AG04449 (cell line): ENCODE data around the gene OR1D5.
"Not testable (repeated sequence)": the region's sequence is repeated elsewhere in the genome, so short reads cannot be mapped to it uniquely, and the experiment has no call there.

Experiments used
- CTCF ChIA-PET: fragments of 350-600 bp; formaldehyde crosslinking; extraction: SDS; loops from one replicate; lab custom pipeline; 2021; ENCODE audit warnings: antibody characterized with exemption; lab: Yijun Ruan, JAX
- POLR2A ChIA-PET: fragments of 400-600, 350-600 bp; formaldehyde crosslinking; extraction: SDS; loops from one replicate; lab custom pipeline; 2020; ENCODE audit warnings: antibody characterized with exemption, inconsistent platforms; lab: Yijun Ruan, JAX
- DNase-seq: peaks from one replicate; pipeline ENCODE4 v3.0.0-alpha.2; 2010; ENCODE audit warnings: low read depth, low spot score
- H3K4me3 ChIP-seq: 2 replicates; pipeline ENCODE4 v1.5.1; 2011; ENCODE audit warnings: low read depth, mild to moderate bottlenecking, control low read depth, low read length
- TF ChIP-seq, protein P1 (sequence below): IDR thresholded peaks from one replicate; pipeline ENCODE4 v1.5.1; 2011; ENCODE audit warnings: mild to moderate bottlenecking, moderate library complexity, low read length, control low read depth, inconsistent platforms; ENCODE audit not compliant: insufficient read depth; ENCODE audit errors: missing control alignments

OR1D5 gene

DNA sequence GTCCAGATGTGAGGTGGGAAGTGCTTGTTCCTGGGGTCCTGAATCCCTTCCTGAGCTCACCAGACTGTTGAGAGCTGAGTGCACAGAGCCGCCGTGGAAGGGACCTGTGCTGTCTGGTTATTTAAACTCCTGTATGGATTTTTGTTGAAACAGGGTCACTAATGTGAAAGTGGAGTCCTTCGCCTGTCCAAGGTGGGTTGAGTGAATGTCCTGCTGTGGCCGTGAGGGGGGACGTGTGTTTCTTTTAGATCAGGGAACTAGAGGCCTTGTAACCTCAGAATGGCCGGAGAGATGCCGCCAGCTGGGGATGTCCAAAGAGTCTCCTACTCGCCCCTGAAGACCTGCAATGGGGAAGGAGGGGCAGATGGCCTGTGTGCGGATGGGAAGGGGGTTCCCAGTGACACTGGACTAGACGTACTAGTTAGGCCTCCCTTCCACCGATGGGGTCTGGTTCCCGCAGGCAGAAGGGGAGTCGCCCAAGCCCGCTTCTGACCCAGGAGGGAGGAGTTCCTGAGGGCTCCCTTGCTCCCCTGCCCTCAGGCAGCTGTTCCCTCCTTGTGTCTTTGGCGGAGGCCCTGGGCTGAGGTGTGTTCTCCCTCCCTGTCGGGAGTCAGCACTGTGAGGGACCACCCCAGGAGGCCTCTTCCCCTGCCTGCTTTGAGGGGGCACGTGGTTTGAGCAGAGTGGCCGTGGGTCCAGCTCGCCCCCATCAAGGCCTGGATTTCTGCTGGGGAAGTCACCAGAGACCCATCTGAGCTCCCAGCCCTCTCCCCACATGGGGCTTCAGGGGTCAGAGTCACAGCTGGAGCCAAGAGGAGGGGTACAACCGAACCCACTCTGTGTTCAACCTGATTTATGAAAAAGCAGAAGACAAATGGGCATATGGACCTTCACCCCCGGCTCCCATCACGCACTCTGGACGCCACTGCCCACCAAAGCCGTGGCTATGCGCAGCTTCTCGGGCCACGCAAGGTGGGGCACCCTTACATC lies 30.9 kb downstream of the OR1D5 start:
- CTCF ChIA-PET, result no interaction called here
- TF ChIP-seq, protein P1, sequence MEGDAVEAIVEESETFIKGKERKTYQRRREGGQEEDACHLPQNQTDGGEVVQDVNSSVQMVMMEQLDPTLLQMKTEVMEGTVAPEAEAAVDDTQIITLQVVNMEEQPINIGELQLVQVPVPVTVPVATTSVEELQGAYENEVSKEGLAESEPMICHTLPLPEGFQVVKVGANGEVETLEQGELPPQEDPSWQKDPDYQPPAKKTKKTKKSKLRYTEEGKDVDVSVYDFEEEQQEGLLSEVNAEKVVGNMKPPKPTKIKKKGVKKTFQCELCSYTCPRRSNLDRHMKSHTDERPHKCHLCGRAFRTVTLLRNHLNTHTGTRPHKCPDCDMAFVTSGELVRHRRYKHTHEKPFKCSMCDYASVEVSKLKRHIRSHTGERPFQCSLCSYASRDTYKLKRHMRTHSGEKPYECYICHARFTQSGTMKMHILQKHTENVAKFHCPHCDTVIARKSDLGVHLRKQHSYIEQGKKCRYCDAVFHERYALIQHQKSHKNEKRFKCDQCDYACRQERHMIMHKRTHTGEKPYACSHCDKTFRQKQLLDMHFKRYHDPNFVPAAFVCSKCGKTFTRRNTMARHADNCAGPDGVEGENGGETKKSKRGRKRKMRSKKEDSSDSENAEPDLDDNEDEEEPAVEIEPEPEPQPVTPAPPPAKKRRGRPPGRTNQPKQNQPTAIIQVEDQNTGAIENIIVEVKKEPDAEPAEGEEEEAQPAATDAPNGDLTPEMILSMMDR, result no peak
- no peak for DNase-seq
- no peak overlapping the region for H3K4me3 ChIP-seq
- POLR2A ChIA-PET, result no interaction called here

DNA sequence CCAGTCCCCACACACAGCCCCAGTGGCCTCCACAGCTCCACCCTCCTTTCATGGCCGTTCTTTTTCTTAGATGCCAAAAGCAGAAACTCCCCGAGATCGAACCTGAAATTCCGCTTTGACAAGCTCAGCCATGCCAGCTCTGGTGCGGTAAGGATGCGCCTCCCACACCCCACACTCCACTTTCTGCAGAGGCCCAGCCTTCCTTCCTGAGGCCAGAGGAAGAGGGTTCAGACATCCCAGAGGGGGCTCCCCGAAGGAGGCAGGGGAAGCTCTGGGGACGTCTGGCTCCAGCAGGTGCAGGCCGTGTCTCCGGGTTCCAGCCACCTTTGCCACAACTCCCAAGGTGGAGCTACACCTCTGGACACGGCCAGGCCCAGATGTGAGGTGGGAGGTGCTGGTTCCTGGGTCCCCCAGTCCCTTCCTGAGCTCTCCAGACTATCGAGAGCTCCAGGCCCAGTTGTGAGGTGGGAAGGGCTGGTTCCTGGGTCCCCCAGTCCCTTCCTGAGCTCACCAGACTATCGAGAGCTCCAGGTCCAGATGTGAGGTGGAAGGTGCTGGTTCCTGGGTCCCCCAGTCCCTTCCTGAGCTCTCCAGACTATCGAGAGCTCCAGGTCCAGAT lies 32.4 kb downstream of the OR1D5 start:
- POLR2A ChIA-PET, DNase-seq, H3K4me3 ChIP-seq, CTCF ChIA-PET: not testable (repeated sequence)

DNA sequence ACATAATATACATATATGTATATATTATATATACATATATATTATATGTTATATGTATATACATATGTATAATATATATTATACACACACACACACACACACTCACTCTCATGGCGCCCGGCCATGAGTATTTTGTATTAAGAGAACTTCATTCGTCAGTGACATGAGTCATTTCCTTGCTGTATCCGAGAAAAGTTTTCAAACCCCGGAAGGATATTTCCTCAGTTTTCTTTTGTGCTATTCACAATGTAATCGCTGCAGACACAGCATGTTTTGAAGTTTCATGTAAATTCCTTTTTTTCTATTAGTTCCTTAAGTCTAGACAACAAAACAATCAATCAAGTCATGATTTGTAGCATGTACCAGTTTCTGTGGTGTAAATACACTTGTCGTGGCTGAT lies 33.3 kb downstream of the OR1D5 start:
- POLR2A ChIA-PET, result no interaction called here

DNA sequence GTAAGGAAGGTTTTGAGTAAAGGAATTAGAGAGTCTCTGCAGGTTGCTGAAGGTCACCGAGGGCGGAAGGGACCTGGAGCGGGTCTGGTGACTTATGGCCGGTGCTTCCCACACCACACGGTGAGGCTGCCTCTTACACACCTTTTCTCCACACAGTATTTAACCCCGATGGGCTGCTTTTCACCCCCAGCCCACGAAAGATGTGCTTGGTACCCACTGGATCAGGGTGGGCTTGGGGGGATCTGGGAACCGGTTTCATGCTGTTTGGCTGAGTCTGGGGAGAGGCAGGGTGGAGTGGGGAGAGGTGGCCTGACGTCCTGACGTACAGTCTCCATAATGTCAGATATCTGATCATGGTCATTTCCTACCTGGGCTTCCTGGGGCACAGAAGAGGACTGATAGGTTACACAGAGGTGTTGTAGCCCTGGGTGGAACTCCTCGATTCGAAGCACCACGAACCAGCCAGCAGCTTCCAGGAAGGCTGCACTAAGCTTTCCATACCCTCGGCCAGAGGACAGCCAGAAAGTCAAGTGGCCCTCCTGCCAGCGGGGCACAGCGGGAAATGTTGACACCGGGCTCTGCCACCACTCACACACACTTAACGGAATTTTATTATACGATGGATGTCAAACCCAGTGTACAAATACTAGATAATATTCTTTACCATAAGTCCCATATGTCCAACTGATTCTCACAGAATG lies 34.0 kb downstream of the OR1D5 start:
- CTCF ChIA-PET, result no interaction called here
- POLR2A ChIA-PET, result no interaction called here
- no peak for DNase-seq
- no peak overlapping the region for H3K4me3 ChIP-seq
- TF ChIP-seq, protein P1, result no peak

More for the DNA sequence above, 33.3 kb downstream of the OR1D5 start:
- CTCF ChIA-PET, result no interaction called here
- no peak for DNase-seq
- H3K4me3 ChIP-seq, result no peak overlapping the region
- TF ChIP-seq, protein P1, result no peak

DNA sequence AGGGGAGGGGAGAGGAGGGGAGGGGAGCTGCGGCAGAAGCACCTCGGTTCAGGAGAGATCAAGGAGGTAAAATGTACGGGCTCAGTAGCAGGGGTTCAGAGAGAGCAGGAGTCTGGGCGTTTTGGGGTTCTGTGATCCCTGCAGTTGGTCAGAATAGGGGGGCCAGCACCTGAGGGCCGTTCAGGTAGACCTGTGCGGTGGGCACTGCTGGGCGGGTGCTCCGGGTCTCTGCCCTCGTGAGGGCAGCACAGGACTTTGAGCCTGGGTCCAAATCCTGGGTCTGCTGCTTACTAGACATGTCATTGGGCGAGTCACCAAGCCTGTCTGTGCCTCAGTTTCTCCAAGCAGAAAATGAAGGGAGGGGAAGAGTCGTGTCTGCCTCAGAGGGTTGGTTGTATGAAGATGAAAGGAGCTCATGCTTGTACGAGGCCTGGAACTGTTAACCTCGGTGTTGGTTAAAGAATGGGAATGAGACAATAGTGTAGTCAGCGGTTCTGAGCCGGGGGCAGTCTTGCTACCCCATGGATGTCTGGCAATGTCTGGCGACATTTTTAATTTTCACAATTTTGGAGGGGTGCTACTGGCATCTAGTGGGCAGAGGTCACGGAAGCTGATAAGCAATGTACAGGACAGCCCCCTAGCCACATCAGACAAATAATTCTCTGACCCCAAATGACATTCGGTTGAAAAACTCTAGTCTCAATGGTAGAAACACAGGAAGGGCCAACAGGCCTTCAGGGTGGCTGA lies 35.4 kb downstream of the OR1D5 start:
- ChIA-PET CTCF (no interaction called here), POLR2A (no interaction called here)
- no peak overlapping the region for H3K4me3 ChIP-seq
- TF ChIP-seq, protein P1, result no peak
- no peak for DNase-seq
